ENCODE measurements around the gene ZBTB24.
A peak's percentile ranks its signal among the peaks of the same experiment; 100 is the strongest.
"Not testable (repeated sequence)": the region's sequence is repeated elsewhere in the genome, so short reads cannot be mapped to it uniquely, and the experiment has no call there.

ZBTB24 gene

GRCh38 chr6:109467696-109468095, 15.3 kb downstream of the ZBTB24 start:
- no peak for DNase-seq

GRCh38 chr6:109466212-109466923, 16.7 kb downstream of the ZBTB24 start:
- DNase-seq: no peak

- no peak for DNase-seq
Measured at GRCh38 chr6:109465772-109466171, 17.2 kb downstream of the ZBTB24 start.

GRCh38 chr6:109461733-109462526, 21.1 kb downstream of the ZBTB24 start:
- DNase-seq: no peak

- DNase-seq: not testable (repeated sequence)
Measured at GRCh38 chr6:109461205-109461604, 21.8 kb downstream of the ZBTB24 start.

- DNase-seq: no peak
Measured at GRCh38 chr6:109460161-109460829, 22.7 kb downstream of the ZBTB24 start.

GRCh38 chr6:109458774-109459531, 24.1 kb downstream of the ZBTB24 start:
- peak; percentile 57 for DNase-seq

GRCh38 chr6:109457562-109457996, 25.4 kb downstream of the ZBTB24 start:
- DNase-seq: no peak

- no peak for DNase-seq
Measured at GRCh38 chr6:109456710-109457561, 26.1 kb downstream of the ZBTB24 start.

- no peak for DNase-seq
Measured at GRCh38 chr6:109456111-109456583, 26.9 kb downstream of the ZBTB24 start.

- DNase-seq: peak; percentile 78
Measured at GRCh38 chr6:109455437-109456110, 27.4 kb downstream of the ZBTB24 start, which contains the start of gene MICAL1. Gene MICAL1 (minus strand): TSS chr6:109455772. CDS start chr6:109454196, 1,576 bp downstream.

GRCh38 chr6:109454496-109455436, 28.3 kb downstream of the ZBTB24 start:
- peak; percentile 78 for DNase-seq

GRCh38 chr6:109453594-109454495, 29.2 kb downstream of the ZBTB24 start:
- no peak for DNase-seq

- no peak for DNase-seq
Measured at GRCh38 chr6:109453156-109453555, 29.9 kb downstream of the ZBTB24 start.

GRCh38 chr6:109452181-109452580, 30.8 kb downstream of the ZBTB24 start:
- DNase-seq: no peak

- no peak for DNase-seq
Measured at GRCh38 chr6:109451376-109451775, 31.6 kb downstream of the ZBTB24 start.

- DNase-seq: no peak
Measured at GRCh38 chr6:109450801-109451200, 32.2 kb downstream of the ZBTB24 start.

GRCh38 chr6:109449795-109450673, 33.0 kb downstream of the ZBTB24 start:
- DNase-seq: peak; percentile 37
